ENCODE results near the gene DSG4. TPM values are rescaled to one million over a fixed set of nuclear protein-coding genes. Genes with fewer than 3 reads are reported as not detected.
"Not testable (repeated sequence)": the region's sequence is repeated elsewhere in the genome, so short reads cannot be mapped to it uniquely, and the experiment has no call there.

Gene DSG4, protein sequence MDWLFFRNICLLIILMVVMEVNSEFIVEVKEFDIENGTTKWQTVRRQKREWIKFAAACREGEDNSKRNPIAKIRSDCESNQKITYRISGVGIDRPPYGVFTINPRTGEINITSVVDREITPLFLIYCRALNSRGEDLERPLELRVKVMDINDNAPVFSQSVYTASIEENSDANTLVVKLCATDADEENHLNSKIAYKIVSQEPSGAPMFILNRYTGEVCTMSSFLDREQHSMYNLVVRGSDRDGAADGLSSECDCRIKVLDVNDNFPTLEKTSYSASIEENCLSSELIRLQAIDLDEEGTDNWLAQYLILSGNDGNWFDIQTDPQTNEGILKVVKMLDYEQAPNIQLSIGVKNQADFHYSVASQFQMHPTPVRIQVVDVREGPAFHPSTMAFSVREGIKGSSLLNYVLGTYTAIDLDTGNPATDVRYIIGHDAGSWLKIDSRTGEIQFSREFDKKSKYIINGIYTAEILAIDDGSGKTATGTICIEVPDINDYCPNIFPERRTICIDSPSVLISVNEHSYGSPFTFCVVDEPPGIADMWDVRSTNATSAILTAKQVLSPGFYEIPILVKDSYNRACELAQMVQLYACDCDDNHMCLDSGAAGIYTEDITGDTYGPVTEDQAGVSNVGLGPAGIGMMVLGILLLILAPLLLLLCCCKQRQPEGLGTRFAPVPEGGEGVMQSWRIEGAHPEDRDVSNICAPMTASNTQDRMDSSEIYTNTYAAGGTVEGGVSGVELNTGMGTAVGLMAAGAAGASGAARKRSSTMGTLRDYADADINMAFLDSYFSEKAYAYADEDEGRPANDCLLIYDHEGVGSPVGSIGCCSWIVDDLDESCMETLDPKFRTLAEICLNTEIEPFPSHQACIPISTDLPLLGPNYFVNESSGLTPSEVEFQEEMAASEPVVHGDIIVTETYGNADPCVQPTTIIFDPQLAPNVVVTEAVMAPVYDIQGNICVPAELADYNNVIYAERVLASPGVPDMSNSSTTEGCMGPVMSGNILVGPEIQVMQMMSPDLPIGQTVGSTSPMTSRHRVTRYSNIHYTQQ
- not detected in 2 replicates for total RNA-seq (2012; rRNA removed)

DNA sequence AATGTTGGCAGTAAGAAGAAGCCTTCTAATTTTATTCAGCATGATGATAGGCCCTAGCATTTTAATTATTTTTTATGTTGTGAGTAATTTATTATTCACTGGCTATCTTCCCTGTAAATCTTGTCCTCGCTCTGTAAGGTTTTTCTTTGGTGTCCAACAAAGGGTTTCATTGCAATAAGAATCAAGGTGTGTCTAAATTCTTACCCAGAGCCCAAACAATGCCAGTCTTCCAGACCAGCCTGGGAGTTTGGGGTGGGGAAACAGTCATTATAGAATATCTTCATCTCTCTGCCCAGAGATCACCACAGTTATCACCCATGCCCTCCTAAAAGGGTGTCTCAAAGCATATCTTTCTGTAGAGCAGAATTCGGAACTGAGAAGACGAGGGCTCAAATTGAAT, at the start of gene DSG4:
Gene DSG4, plus strand, starts transcription at position 301 of the 400 bp plus-strand sequence. CDS start 135 bp downstream, outside the sequence.
- H3K27me3 ChIP-seq (ENCODE audit: control insufficient read depth, insufficient read depth, low read length), result no peaks in the 10 kb centered on the region
- H3K9ac ChIP-seq (ENCODE audit: low read depth, low read length), result no peak within 1 kb of the TSS
- H3K9me3 ChIP-seq (replicated peaks; ENCODE audit: low read length), result peaks cover 3% of the 10 kb centered on the region
- H3K4me2 ChIP-seq (ENCODE audit: low read length), result no peak within 1 kb of the TSS
- no peaks in the 10 kb centered on the region for H3K36me3 ChIP-seq (ENCODE audit: insufficient read depth, low read length)
- H3K4me3 ChIP-seq (ENCODE audit: low read length), result no peak within 1 kb of the TSS
- H3K4me1 ChIP-seq (ENCODE audit: control insufficient read depth, insufficient read depth, low read length), result no peaks in the 10 kb centered on the region

DNA sequence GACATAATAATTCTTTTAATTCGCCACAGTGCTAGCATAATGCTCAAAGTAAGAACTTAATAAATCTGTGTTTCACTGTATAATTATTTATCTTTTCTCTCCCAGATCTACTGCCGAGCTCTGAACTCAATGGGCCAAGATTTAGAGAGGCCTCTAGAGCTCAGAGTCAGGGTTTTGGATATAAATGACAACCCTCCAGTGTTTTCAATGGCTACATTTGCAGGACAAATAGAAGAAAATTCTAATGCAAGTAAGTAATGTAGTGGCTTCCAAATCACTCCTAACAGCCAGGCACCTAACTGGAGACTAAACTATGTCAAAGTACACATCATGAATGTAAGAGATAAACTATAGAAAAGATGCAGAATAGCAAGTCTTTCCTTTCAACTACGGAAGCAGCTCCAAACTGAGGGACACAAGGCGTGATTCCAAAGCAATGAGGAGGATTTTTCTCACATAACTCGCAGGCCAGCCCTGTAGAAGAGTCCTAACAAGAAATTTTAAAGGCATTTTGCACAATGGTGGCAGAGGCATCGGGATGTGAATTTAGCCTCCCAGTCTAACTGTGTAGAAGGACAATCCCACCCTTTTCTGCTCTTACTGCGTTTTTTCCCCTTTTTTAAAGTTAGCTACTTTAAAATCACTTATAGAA, 46.7 kb upstream of the DSG4 start:
- Histone ChIP-seq H3K9me3 (replicated peaks; ENCODE audit: low read length) (peaks cover 3% of the 10 kb centered on the region), H3K36me3 (ENCODE audit: insufficient read depth, low read length) (no peaks in the 10 kb centered on the region)

DNA sequence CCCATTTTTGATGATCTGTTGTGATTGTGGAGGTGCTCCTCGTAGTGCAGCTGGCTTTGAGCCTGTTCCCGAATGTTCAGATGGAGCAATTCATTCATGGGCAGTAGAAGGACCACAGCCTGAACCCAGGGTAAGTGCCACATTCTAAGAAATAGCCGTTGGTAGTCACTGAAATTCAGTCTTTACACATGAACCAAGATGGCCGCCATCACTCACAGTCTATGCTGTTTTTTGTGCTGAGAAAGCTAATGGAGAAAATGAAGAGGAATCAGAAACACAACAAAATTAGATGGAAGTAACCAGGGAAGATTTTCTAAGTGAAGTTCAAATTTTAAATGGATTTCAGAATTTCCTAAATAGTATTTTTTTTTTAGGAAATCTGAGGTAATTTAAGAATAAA, 33.1 kb upstream of the DSG4 start:
- peaks cover 2% of the 10 kb centered on the region for H3K9me3 ChIP-seq (replicated peaks; ENCODE audit: low read length)
- H3K9ac ChIP-seq (ENCODE audit: low read depth, low read length), result no peak overlapping the region
- H3K36me3 ChIP-seq (ENCODE audit: insufficient read depth, low read length), result no peaks in the 10 kb centered on the region

More for the DNA sequence above, 46.7 kb upstream of the DSG4 start:
- Histone ChIP-seq H3K4me2 (ENCODE audit: low read length) (no peak overlapping the region), H3K27me3 (ENCODE audit: control insufficient read depth, insufficient read depth, low read length) (no peaks in the 10 kb centered on the region), H3K4me3 (ENCODE audit: low read length) (no peak overlapping the region), H3K9ac (ENCODE audit: low read depth, low read length) (no peak overlapping the region), H3K4me1 (ENCODE audit: control insufficient read depth, insufficient read depth, low read length) (no peaks in the 10 kb centered on the region)

DNA sequence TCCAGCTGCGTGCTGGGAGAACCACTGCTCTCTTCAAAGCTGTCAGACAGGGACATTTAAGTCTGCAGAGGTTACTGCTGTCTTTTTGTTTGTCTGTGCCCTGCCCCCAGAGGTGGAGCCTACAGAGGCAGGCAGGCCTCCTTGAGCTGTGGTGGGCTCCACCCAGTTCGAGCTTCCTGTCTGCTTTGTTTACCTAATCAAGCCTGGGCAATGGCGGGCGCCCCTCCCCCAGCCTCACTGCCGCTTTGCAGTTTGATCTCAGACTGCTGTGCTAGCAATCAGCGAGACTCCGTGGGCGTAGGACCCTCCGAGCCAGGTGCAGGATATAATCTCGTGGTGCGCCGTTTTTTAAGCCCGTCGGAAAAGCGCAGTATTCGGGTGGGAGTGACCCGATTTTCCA, 23.2 kb upstream of the DSG4 start:
- not testable (repeated sequence) for H3K27me3 ChIP-seq (ENCODE audit: control insufficient read depth, insufficient read depth, low read length); H3K4me2 ChIP-seq (ENCODE audit: low read length); H3K36me3 ChIP-seq (ENCODE audit: insufficient read depth, low read length); H3K4me1 ChIP-seq (ENCODE audit: control insufficient read depth, insufficient read depth, low read length); H3K4me3 ChIP-seq (ENCODE audit: low read length); H3K9me3 ChIP-seq (replicated peaks; ENCODE audit: low read length); H3K9ac ChIP-seq (ENCODE audit: low read depth, low read length)

More for the DNA sequence above, 33.1 kb upstream of the DSG4 start:
- no peak overlapping the region for H3K4me3 ChIP-seq (ENCODE audit: low read length)
- H3K4me1 ChIP-seq (ENCODE audit: control insufficient read depth, insufficient read depth, low read length), result no peaks in the 10 kb centered on the region
- no peak overlapping the region for H3K4me2 ChIP-seq (ENCODE audit: low read length)
- H3K27me3 ChIP-seq (ENCODE audit: control insufficient read depth, insufficient read depth, low read length), result no peaks in the 10 kb centered on the region

DNA sequence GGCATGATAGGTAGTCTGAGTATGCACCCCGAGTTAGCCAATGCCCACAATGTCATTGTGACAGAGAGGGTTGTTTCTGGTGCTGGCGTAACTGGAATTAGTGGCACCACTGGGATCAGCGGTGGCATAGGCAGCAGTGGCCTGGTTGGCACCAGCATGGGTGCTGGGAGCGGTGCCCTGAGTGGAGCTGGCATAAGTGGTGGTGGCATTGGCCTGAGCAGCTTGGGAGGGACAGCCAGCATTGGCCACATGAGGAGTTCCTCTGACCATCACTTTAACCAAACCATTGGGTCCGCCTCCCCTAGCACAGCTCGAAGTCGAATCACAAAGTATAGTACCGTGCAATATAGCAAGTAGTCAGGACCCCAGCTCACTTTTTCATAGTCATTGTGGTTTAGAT, 21.6 kb upstream of the DSG4 start:
- Histone ChIP-seq H3K9ac (ENCODE audit: low read depth, low read length) (no peak overlapping the region), H3K4me1 (ENCODE audit: control insufficient read depth, insufficient read depth, low read length) (no peaks in the 10 kb centered on the region), H3K27me3 (ENCODE audit: control insufficient read depth, insufficient read depth, low read length) (no peaks in the 10 kb centered on the region), H3K9me3 (replicated peaks; ENCODE audit: low read length) (peaks cover 5% of the 10 kb centered on the region), H3K36me3 (ENCODE audit: insufficient read depth, low read length) (no peaks in the 10 kb centered on the region), H3K4me3 (ENCODE audit: low read length) (no peak overlapping the region), H3K4me2 (ENCODE audit: low read length) (no peak overlapping the region)

DNA sequence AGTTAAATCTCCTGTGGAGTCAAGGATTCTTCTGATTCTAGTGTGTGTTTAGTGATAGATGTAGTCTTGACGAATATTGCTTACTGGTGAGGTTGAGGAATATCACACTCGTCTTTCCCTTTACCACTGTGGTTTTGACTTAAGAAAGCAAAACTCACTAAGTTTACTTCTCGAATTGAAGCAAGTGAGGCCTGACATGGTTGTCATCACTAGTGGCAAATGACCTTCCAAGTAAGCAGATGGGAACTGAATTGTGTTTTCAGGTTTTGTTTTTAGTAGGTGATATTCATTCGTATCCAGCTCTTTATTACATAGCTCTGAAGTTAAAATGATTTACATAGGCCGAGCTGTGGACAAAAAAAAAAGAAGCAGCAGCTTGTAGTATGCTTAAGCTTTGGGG, 20.6 kb upstream of the DSG4 start:
- H3K9ac ChIP-seq (ENCODE audit: low read depth, low read length), result no peak overlapping the region
- H3K4me3 ChIP-seq (ENCODE audit: low read length), result no peak overlapping the region
- H3K27me3 ChIP-seq (ENCODE audit: control insufficient read depth, insufficient read depth, low read length), result no peaks in the 10 kb centered on the region
- no peaks in the 10 kb centered on the region for H3K36me3 ChIP-seq (ENCODE audit: insufficient read depth, low read length)
- no peak overlapping the region for H3K4me2 ChIP-seq (ENCODE audit: low read length)
- H3K9me3 ChIP-seq (replicated peaks; ENCODE audit: low read length), result peaks cover 5% of the 10 kb centered on the region
- H3K4me1 ChIP-seq (ENCODE audit: control insufficient read depth, insufficient read depth, low read length), result no peaks in the 10 kb centered on the region

DNA sequence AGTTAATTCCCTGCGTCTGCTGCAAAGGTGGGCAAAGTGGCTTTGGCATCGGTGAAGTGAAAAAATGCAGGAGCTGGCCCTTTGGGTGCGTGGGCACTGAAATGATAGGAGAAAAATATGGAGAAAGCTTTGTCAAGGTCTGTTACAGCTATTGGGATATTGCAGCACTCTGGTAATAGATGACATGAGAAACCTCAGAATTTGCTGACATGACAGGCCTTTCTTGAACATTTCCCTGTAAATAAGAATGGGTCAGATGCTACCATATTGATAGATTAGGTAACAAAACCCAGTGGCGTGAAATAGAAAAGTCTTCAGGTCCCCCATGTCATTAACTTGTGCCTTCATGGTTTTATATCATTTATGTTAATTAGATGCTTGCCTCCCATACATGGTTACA, 12.4 kb upstream of the DSG4 start:
- Histone ChIP-seq H3K4me1 (ENCODE audit: control insufficient read depth, insufficient read depth, low read length) (no peaks in the 10 kb centered on the region), H3K36me3 (ENCODE audit: insufficient read depth, low read length) (no peaks in the 10 kb centered on the region)

DNA sequence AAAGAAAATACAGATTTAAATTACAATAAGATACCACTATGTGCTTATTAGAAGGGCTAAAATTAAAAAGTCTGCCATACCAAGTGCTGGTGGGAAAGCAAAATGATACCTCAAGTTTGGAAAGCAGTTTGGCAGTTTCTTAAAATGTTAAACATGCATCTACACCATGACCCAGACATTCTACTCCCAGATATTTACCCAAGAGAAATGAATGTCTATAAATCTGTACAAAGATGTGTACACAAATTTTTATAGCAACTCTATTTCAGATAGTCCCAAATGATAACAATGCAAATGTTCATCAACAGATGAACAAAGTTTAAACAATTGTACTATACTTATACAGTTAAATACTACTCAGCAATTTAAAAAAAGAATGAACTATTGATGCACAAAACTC, 7.1 kb upstream of the DSG4 start:
- Histone ChIP-seq H3K9ac (ENCODE audit: low read depth, low read length) (no peak overlapping the region), H3K4me2 (ENCODE audit: low read length) (no peak overlapping the region), H3K4me1 (ENCODE audit: control insufficient read depth, insufficient read depth, low read length) (no peaks in the 10 kb centered on the region), H3K9me3 (replicated peaks; ENCODE audit: low read length) (peaks cover 3% of the 10 kb centered on the region), H3K27me3 (ENCODE audit: control insufficient read depth, insufficient read depth, low read length) (no peaks in the 10 kb centered on the region), H3K4me3 (ENCODE audit: low read length) (no peak overlapping the region), H3K36me3 (ENCODE audit: insufficient read depth, low read length) (no peaks in the 10 kb centered on the region)

More for the DNA sequence above, 12.4 kb upstream of the DSG4 start:
- peaks cover 3% of the 10 kb centered on the region for H3K9me3 ChIP-seq (replicated peaks; ENCODE audit: low read length)
- no peaks in the 10 kb centered on the region for H3K27me3 ChIP-seq (ENCODE audit: control insufficient read depth, insufficient read depth, low read length)
- no peak overlapping the region for H3K4me2 ChIP-seq (ENCODE audit: low read length)
- H3K9ac ChIP-seq (ENCODE audit: low read depth, low read length), result no peak overlapping the region
- no peak overlapping the region for H3K4me3 ChIP-seq (ENCODE audit: low read length)

DNA sequence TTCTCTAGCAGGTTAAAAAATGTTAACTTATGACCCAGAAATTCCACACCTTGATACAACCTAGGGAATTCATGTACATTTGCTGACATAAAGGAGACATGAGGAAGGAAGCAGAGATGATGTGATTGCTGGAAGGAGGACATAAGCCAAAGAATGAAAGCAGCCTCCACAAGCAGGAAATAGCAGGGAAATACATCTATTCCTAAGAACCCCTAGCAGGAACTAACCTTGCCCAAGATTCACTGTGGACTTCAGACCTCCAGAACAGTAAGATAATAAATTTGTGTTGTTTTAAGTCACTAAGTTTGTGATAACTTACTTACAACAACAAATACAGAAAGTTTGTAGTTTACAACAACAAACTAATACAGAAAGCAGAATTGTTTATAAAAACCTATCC, 4.6 kb upstream of the DSG4 start:
- peaks cover 3% of the 10 kb centered on the region for H3K9me3 ChIP-seq (replicated peaks; ENCODE audit: low read length)
- H3K9ac ChIP-seq (ENCODE audit: low read depth, low read length), result no peak overlapping the region
- no peaks in the 10 kb centered on the region for H3K4me1 ChIP-seq (ENCODE audit: control insufficient read depth, insufficient read depth, low read length)
- no peaks in the 10 kb centered on the region for H3K27me3 ChIP-seq (ENCODE audit: control insufficient read depth, insufficient read depth, low read length)
- no peak overlapping the region for H3K4me2 ChIP-seq (ENCODE audit: low read length)
- H3K36me3 ChIP-seq (ENCODE audit: insufficient read depth, low read length), result no peaks in the 10 kb centered on the region
- H3K4me3 ChIP-seq (ENCODE audit: low read length), result no peak overlapping the region

DNA sequence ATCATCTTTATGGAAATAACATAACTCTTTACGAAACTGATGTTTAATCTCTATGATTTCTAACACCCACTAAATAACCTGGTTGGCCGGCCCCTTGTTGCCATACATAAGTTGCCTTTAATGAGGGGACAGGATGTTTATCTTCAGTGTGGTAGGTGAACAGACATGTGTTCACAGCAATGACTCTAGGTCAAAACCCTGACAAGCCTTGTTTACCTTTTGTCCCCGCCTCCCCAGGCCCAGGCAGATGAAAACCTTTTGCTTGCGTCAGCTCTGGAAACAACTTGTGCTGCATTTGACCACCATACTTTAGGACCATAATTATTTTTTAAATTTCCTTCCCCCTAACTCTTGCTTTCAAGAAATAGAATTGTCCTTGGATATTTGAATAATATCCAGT, 2.9 kb upstream of the DSG4 start:
- Histone ChIP-seq H3K27me3 (ENCODE audit: control insufficient read depth, insufficient read depth, low read length) (no peaks in the 10 kb centered on the region), H3K4me3 (ENCODE audit: low read length) (no peak overlapping the region)

DNA sequence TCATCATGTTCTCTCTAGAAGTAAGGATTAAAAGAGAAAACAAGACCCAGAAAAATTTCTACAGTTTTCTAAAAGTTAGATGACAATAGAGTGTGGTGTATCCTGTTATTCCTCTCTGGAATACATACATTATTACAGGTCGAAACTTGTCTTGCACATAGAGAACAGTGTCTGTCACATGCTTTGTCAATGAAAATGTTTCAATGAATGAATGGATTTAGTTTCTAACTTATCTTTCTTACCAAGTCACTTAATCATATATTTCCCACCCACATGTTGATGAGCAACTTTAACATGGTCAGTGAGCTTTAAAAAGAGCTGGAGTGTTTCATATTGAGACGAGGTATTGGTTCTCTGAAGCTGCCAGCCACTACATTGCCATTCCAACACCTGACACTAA, 4.3 kb downstream of the DSG4 start:
- H3K27me3 ChIP-seq (ENCODE audit: control insufficient read depth, insufficient read depth, low read length), result no peaks in the 10 kb centered on the region
- no peak overlapping the region for H3K4me3 ChIP-seq (ENCODE audit: low read length)
- H3K9me3 ChIP-seq (replicated peaks; ENCODE audit: low read length), result peaks cover 10% of the 10 kb centered on the region
- no peak overlapping the region for H3K4me2 ChIP-seq (ENCODE audit: low read length)
- no peak overlapping the region for H3K9ac ChIP-seq (ENCODE audit: low read depth, low read length)
- no peaks in the 10 kb centered on the region for H3K4me1 ChIP-seq (ENCODE audit: control insufficient read depth, insufficient read depth, low read length)
- no peaks in the 10 kb centered on the region for H3K36me3 ChIP-seq (ENCODE audit: insufficient read depth, low read length)

More for the DNA sequence above, 2.9 kb upstream of the DSG4 start:
- H3K4me1 ChIP-seq (ENCODE audit: control insufficient read depth, insufficient read depth, low read length), result no peaks in the 10 kb centered on the region
- H3K4me2 ChIP-seq (ENCODE audit: low read length), result no peak overlapping the region
- H3K9me3 ChIP-seq (replicated peaks; ENCODE audit: low read length), result peaks cover 3% of the 10 kb centered on the region
- H3K36me3 ChIP-seq (ENCODE audit: insufficient read depth, low read length), result no peaks in the 10 kb centered on the region
- no peak overlapping the region for H3K9ac ChIP-seq (ENCODE audit: low read depth, low read length)
